GM12801 (cell line): ENCODE data around the gene MESP2.

ENCODE experiments used
- TF ChIP-seq, protein P1 (sequence below): IDR thresholded peaks from one replicate; pipeline ENCODE4 v1.5.1; 2011; ENCODE audit warnings: control low read depth; ENCODE audit not compliant: insufficient read length; ENCODE audit errors: extremely low read depth

MESP2 gene

DNA sequence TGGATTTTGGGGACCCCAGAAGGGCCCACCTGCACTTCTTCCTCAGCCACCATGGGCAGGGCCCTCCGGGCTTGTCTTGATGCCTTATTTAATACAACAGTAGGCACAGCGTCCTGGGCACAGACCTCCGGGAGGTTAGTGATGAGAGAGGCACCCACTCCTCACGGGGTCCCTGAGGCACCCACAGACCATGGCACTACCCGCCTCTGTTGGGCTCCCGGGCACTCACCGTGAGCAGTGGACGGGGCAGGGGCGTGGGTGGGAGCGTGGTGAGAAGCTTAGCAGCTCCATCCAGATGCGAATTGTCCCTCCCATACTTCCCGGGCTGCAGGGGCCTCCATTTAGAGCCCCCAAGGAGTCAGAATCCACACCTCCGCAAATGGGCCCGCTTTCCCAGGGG is 317 bp upstream of the MESP2 start:
- TF ChIP-seq, protein P1, sequence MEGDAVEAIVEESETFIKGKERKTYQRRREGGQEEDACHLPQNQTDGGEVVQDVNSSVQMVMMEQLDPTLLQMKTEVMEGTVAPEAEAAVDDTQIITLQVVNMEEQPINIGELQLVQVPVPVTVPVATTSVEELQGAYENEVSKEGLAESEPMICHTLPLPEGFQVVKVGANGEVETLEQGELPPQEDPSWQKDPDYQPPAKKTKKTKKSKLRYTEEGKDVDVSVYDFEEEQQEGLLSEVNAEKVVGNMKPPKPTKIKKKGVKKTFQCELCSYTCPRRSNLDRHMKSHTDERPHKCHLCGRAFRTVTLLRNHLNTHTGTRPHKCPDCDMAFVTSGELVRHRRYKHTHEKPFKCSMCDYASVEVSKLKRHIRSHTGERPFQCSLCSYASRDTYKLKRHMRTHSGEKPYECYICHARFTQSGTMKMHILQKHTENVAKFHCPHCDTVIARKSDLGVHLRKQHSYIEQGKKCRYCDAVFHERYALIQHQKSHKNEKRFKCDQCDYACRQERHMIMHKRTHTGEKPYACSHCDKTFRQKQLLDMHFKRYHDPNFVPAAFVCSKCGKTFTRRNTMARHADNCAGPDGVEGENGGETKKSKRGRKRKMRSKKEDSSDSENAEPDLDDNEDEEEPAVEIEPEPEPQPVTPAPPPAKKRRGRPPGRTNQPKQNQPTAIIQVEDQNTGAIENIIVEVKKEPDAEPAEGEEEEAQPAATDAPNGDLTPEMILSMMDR: no peak

DNA sequence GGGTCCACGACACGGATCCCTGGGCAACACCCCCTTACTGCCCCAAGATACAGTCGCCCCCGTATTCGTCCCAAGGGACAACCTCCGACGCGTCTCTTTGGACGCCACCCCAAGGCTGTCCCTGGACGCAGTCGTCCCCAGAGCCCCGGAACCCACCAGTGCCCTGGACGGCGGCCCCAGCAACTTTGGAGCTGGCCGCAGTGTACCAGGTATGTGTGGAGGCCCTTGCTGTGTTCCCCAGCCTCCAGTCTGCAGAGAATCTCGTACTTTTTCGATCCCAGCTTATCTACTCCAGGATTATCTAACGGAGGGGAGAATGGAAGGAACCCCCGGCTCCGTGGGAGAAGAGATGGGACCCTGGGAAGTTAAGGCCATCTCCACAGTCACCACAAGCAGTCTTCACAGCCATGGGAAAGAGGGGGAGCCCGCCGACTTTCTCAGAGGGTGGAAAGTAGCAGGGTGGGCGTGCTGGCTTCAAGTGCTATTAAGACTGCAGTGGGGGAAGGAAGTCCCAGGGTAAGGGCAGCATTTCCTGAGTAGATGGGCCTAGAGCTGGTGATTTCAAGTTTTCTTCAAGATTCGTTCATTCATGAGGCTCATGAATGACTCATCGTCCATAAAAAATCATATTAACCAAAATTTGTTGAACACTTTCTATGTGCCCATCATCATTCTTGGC is 1.1 kb downstream of the MESP2 start:
- TF ChIP-seq, protein P1: no peak

DNA sequence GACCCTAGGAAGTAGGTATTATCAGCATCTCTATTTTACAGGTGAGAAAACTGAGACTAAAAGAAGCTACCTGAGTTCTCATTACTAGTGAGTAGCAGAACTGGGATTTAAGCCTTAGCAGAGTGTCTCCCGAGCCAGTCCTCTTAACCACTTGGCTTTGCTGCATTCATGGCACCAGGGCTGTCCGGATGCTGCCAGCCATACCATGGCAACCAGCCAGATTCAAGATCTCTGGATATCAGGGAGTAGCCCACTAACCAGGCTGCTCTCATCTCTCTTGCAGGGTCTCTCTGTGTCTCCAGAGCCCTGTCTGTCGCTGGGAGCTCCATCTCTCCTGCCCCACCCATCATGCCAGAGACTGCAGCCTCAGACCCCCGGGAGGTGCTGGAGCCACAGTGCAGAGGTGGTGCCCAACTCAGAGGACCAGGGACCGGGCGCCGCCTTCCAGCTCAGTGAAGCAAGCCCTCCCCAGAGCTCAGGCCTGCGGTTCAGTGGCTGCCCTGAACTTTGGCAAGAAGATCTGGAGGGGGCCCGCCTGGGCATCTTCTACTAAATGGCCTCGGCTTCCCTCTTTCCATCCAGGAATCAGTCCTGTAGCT is 1.7 kb downstream of the MESP2 start:
- TF ChIP-seq, protein P1: no peak

DNA sequence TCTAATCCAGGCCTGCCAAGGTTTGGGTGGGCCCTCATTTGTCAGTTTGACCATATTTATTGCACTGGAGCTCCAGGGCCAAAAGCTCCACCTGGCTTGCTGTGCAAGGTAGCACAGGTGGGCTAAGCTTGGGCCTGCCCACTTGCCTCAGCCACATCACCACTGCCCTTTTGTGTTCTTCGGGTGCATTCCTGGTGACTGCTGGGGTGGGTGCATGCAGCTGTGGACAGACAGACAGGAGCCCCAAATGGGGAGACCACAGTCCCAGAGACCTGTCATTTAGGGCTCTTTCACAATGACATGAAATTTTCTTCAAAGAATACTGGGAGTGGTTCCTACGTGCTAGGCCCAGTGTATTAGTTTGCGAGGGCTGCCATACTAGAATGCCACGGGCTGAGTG is 2.7 kb downstream of the MESP2 start:
- TF ChIP-seq, protein P1: no peak

DNA sequence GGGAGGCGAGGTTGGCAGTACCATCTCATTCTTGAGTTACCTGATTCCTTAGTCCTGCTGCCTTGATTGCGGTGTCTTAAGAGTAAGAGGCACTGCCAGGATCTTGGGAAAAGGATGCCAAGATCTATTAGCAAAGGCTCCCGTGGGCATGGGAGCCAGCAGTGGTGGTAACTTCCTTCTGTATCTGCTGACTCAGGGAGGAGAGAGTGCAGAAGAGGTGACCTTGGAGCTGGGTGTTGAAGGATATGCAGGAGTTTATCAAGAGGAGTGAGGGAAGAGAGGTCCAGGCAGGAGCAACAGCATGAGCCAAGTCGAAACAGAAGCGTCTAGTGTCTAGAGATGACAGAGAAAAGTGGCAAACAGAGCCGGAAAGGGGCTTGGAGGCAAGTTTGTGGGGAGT is 4.5 kb downstream of the MESP2 start:
- TF ChIP-seq, protein P1: no peak

DNA sequence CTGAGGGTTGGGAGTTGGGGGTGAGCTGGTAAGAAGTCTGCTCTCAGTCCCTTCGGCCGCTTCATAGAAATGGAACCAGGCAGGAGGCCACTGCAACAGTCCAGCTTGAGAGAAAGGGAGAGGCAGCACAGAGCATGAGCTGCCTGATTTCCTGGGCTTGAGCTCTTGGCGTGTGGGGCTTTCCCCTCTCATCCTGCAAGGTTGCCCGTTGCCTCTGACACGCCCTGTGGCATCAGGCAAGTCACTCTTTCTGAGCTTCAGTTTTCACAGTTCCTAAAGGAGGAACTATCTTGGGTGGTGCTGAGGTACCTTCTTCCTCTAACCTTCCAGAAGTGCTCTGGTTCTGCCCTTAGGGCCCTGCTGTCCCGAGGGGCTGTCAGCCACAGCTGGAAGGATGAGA is 4.9 kb downstream of the MESP2 start:
- TF ChIP-seq, protein P1: no peak

DNA sequence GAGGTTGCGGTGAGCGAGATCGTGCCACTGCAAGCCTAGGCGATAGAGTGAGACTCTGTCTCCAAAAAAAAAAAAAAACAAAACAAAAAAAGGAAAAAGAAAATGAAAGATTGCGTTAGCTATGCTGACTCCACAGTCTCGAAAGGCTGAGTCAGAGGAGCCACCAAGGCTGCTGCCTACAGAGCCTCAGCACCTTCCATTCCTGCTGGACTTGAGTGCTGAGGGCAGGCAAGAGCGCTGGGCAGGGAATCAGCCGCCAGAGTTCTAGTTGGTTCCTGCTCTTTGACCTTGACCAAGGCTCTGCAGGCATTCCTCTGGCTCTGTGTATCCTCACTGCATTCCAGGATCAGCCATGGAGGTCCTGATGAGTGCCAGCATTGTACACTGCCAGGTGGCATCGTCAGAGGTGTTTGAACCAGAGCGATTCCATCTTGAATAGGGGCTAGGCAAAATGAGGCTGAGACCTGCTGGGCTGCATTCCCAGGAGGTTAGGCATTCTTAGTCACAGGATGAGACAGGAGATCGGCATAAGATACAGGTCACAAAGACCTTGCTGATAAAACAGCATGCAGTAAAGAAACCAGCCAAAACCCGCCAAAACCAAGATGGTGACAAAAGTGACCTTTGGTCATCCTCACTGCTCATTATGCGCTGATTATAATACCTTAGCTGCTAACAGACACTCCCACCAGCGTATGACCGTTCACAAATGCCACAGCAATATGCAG is 5.9 kb downstream of the MESP2 start:
- TF ChIP-seq, protein P1: no peak
